TTC549 (cell line): ENCODE measurements around the gene DVL1.
"Not testable (repeated sequence)": the region's sequence is repeated elsewhere in the genome, so short reads cannot be mapped to it uniquely, and the experiment has no call there.

ENCODE experiments used
- FAIRE-seq: peaks from 2 replicates; lab custom pipeline; 2012; peaks lifted over from hg19 to GRCh38; lab: Jason Lieb, UNC

DVL1 gene

DNA sequence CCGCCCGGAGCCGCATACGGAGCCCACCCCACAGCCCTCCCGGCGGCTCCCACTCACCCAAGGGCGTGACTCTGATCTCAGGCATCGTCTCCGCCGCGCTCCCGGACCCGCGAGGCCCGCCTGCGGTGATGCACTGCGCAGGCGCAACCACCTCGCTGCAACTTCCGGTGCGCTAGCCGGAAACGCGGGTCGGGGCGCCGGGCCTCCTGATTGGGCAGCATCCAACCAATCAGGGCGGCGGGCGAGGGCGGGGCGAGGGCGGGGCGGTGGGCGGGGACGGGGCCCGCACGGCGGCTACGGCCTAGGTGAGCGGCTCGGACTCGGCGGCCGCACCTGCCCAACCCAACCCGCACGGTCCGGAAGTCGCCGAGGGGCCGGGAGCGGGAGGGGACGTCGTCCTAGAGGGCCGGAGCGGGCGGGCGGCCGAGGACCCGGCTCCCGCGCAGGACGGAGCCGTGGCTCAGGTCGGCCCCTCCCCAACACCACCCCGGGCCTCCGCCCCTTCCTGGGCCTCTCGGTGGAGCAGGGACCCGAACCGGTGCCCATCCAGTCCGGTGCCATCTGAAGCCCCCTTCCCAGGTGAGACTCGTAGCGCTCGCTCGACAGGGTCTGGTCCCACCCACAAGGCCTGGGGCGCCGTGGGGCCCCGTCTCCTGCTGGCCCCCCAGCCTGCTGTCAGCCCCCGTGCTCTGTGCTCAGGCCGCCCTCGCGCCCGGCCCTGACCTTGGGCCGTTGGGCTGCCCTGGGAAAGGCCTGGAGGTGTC lies 24.5 kb downstream of the DVL1 start, which contains the start of the genes CPTP and INTS11:
CPTP (plus strand) TSS at position 279 of the 764 bp plus-strand sequence. CDS start 2,109 bp downstream, outside the sequence.
INTS11 (minus strand) TSS at position 137 of the 764 bp plus-strand sequence; CDS start at position 85, 52 bp downstream.
- no peak for FAIRE-seq

- no peak for FAIRE-seq
These were observed 25.1 kb downstream of the DVL1 start for GRCh38 chr1:1324084-1324523.

- no peak for FAIRE-seq
These were observed 26.3 kb downstream of the DVL1 start for GRCh38 chr1:1322952-1323351.

DNA sequence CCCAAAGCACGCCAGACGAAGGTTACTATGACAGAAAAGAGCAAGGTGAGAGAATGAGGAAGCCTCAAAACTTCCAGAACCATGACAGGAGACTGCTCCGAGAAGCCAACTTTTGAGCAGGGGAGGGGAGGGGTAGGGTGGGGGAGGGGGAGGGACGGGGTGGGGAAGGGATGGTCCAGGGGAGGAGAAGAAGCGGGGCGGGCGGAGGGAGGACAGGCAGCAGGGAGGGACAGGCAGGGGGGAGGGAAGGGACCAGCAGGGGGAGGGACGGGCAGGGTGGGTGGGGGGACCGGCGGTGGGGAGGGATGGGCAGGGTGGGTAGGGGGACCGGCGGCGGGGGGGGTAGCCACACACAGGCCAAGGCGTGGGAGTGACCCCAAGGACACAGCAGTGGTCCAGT lies 26.8 kb downstream of the DVL1 start:
- FAIRE-seq = no peak

- no peak for FAIRE-seq
These were observed 27.7 kb downstream of the DVL1 start for GRCh38 chr1:1321477-1321876.

GRCh38 chr1:1320666-1321448 lies 28.4 kb downstream of the DVL1 start:
- no peak for FAIRE-seq

DNA sequence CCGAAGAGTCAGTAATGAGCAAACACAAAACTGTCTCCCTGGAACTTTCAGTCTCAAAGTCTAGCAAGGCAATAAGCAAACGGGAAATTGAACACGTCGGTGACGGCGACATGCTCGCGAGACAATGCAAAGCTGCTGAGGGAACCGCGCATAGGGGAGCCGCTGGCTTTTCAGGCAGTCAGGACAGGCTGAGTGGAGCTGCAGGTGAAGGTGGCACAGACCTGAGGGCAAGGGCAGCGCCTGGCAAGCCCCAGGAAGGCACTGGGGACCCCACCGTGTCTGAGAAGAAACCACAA lies 29.6 kb downstream of the DVL1 start:
- FAIRE-seq = no peak

DNA sequence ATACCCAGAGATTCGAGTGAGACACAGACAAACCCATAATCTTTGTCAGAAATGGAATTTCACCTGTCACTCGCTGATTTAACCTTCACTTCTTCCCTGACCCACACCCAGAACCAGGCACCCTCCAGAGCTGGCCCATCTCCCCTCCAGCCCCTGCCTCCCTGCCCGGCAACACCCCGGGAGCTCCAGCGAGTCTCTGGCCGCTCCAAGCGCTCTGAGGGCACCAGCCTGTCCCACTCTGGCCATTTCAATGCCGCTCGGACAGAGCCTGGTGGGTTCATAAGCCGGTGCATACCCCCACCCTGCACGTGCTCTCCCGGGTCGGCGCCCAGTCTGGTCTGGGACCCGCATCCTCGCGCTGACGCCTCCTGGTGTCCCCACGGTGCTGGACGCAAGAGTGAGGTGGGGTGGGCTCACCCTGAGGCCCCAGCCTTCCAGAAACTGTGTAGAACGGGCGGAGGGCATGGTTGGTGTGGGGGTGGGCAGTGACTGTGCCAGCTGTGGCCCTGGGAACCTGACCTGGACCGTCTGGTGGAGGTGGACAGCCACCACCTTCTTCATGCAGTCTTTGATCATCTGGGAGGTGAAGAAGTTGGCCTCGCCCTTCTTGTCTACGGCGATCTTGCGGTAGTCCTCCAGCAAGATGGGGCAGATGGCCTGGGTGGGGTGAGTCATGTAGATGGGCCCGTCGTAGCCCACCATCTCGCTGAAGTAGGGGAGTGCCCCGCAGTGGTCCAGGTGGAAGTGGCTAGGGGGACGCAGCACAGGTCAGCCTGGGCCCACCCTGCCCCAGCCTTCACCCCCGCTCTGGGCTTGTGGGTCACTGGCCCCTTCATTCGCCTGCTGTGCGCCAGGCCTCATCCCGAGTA lies 30.2 kb downstream of the DVL1 start:
- FAIRE-seq = no peak

GRCh38 chr1:1318131-1318652 lies 31.0 kb downstream of the DVL1 start:
- no peak for FAIRE-seq

DNA sequence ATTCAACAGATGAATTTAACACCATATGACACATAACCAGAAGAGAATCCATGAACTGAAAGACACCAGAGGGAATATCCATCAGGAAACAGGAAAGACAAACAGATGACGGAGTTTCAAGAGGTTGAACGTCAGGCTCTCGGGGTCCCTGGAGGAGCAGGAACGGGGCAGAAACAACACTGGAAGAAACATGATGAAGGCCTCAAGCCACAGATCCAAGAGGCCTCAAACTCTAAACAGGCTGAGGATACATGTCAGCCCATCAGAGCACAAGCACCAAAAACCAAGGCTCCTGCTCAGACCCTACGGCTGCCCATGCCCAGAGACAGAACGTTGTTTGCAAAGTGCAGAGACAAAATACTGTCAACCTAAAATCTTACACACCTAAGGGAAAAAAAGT lies 31.8 kb downstream of the DVL1 start:
- FAIRE-seq = no peak

DNA sequence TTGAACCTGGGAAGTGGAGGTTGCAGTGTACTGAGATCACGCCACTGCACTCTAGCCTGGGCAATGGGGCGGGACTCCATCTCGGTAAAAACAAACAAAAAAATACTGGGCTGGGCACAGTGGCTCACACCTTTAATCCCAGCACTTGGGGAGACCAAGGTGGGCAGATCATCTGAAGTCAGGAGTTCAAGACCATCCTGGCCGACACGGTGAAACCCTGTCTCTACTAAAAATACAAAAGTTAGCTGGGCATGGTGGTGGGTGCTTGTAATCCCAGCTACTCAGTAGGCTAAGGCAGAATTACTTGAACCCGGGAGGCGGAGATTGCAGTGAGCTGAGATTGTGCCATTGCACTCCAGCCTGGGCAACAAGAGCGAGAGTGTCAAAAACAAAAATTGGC lies 33.0 kb downstream of the DVL1 start:
- FAIRE-seq = not testable (repeated sequence)

DNA sequence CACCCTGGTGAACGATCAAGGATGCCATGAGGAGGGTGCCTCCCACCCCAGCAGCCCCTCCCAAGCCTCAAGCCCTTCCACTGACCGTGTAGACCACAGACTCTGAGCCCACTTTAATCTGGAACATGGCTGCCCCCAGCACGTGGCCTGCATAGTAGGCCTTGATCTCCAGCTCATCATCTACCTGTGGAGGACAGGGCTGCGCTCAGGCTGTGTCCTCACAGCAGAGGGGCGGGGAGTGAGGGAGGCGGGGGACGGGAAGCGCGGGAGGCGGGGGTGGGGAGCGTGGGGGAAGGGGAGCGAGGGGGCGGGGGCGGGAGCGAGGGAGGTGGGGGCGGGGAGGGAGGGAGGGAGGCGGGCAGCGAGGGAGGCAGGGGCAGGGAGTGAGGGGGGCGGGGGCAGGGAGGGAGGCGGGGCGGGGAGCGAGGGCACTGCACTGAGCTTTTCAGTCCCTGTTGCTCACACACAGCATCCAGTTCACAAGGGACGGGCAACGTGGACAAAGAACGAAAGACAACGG lies 33.7 kb downstream of the DVL1 start:
- FAIRE-seq = no peak

GRCh38 chr1:1314678-1315335 lies 34.4 kb downstream of the DVL1 start:
- FAIRE-seq = no peak

- FAIRE-seq = no peak
These were observed 35.0 kb downstream of the DVL1 start for GRCh38 chr1:1314237-1314586.

DNA sequence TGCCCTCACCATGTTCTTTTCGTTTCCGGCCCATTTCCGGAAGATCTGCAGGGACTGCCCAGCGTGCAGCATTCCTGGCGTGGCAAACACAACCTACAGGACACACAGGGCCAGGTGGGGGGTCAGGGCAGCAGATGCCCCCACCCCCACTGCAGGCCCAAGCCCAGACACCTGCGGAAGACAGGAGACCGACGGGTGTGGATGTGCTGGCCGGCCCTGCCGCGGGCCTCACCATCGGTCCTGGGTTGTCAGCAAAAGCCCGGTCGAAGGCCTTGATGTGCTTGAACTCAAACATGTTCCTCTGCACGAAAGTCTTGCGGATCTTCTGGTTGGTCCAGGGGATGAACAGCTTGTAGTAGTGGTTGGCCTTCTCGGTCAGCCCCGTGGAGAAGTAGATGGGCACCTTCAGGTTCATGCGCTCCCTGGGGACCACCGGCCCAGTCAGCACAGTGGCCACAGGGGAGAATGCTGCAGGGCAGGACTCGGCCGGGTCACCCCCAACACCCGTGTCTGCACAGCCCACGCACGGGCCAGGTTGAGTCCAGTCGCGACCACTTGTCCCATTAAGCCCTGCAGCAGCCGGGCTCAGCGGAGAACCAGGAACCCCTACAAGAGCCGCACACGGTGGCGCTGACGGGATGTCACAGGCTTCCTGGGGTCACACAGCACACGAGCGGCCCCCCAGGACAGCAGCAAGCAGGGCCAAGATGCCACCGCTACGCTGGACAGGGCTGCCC lies 35.5 kb downstream of the DVL1 start:
- no peak for FAIRE-seq

GRCh38 chr1:1312450-1313314 lies 36.5 kb downstream of the DVL1 start:
- FAIRE-seq = no peak

DNA sequence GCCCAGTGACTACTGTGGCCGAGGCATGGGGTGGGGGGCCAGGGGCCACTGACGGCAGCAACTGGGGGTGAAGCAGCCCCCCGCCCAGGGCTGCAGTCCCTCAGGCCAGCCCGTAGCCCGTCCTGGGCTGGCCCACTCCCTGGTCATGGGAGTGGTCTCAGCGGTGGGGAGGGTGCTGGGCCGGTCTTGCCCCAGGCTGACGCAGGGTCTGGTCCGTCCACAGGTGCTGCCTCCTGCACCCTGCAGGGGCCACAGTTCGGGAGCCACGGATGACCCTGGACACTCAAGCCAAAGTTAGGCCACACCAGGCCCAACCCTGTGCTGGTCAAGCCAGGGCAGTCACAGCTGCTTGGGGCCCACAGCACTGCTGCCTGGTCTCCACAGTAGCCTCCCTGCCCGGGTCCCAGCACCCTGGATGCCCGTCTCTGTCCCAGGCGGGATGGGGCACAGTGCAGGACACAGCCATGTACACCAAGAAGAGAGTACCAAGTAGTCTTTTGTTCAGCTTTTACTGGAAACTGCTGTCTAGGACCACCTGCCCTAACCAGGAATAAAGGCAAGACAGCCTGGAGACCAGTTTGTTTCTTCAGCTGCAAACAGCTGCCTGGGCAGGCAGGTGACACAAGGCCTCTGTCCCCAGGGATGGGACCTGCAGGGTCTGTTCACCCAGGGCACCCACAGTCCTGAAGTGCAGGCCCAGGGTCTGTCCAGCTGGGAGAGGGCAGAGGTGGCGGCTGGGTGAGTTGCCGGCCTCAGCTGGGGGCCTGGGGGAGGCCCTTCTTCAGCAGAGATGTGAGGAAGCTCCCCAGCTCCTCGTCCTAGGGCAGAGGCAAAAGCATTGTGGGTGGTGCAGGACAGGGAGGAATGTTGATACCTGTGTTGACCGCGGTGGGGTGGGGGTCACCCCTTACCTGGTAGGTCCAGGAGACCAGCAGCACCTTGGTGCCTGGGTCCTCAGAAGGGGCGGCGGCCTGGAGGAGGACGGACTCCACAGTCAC lies 37.8 kb downstream of the DVL1 start:
- FAIRE-seq = no peak

DNA sequence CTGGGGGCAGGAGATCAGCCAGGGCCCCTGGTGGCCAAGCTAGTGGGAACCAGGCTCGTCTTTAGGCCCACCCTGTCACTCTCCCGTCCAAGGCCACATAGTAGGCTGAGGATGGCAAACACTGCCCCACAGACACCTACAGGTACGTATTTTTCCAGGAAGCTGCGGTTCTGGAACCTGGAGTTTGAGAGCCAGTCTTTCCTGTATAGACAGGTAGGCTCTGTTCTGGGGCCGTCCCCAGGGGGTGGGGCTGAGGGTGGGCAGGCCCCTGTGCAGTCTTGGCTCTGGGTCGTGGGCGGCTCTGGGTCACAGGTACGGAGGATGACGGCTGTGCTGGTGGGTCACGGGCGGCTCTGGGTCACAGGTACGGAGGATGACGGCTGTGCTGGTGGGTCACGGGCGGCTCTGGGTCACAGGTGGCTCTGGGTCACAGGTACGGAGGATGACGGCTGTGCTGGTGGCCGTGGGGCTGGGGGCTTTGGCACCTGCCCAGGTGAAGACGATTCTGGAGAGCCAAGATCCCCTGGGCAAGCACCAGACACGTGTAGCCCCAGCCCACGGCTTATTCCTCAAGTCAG lies 38.7 kb downstream of the DVL1 start:
- FAIRE-seq = no peak

DNA sequence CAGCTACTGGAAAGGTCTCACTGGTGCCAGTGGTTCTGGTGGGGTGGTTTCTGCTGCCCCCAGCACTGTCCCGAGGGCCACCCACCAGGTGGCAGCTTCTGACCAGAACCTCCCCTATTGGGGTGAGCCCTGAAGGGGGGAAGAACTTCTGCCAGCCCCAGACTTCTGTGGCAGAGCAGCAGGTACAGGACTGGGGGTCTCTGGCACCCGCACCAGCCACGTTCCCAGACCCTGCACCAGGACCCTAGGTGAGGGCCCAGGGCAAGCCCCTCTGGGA lies 39.2 kb downstream of the DVL1 start:
- FAIRE-seq = no peak
